DMS 273 (cell line): ENCODE data around the gene HLX.
A peak's percentile ranks its signal among the peaks of the same experiment; 100 is the strongest.

Experiments used
- DNase-seq: peaks from one replicate; lab custom pipeline; 2025; ENCODE audit not compliant: unreplicated experiment; lab: John Stamatoyannopoulos, UW

Gene HLX

DNA sequence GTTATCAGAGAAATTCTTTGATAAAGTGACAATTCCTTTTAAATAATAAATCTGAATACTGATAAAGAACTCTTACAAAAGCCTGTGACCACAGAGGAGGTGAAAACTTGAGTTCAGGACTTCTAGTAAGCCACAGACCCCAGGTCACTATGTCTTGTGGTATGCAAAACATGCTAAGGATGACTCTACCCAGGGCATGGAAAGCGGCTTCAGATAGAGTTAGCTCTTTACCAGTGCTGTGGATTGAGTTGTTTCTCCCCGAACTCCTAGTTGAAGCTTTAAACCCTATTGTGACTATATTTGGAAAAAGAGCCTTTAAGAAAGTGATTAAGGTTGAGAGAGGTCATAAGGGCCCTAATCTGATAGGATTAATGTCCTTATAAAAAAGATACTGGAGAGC, 42.3 kb downstream of the HLX start:
- no peak for DNase-seq

DNA sequence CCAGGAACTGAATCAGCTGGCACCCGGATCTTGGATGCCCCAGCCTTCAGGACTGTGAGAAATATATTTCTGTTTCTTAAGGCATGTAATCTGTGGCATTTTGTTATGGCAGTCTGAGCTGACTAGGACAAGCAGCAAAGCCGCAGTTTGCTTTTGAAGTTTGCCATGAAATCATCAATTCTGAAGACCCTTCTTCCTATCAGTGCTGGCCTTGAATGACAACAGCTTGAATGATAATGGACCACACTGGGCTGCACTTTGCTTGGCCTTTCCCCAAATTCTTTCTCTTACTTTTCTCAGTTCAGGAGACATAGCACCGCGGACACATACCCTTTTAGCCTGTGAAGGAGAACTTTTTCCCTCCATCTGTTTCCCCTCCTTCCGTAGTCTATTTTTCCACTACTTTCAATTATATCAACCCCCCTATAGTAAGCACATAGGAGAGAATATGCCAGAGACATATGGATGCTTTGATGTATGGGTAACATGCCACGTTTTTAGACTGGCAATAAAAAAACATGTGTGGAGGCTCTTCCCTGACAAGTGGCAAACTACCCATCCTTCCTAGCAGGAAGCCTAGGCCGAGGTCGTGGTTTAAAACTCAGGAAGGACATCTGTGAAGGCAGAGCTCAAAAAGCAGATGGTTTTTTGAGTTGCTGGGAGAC, 42.9 kb downstream of the HLX start:
- peak; percentile 71 for DNase-seq

DNA sequence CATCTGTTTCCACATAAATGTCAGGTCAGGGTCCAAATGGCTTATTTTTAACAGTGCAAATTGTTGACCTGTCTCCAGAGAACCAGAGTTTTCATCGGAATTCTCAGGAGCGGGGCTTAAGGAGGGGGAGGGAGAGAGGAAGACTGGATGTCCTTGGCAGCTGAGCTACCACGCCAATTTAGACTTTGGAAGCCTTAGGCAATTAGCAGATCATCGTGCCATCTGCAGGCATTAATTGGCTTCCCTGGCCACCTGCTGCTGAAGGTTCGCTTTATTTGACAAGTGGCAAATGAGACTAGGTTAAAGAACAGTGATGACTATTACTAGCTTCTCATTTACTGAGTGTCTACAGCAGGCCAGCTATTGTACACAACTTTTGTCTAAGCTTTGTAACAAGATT, 43.7 kb downstream of the HLX start:
- DNase-seq: peak; percentile 98

DNA sequence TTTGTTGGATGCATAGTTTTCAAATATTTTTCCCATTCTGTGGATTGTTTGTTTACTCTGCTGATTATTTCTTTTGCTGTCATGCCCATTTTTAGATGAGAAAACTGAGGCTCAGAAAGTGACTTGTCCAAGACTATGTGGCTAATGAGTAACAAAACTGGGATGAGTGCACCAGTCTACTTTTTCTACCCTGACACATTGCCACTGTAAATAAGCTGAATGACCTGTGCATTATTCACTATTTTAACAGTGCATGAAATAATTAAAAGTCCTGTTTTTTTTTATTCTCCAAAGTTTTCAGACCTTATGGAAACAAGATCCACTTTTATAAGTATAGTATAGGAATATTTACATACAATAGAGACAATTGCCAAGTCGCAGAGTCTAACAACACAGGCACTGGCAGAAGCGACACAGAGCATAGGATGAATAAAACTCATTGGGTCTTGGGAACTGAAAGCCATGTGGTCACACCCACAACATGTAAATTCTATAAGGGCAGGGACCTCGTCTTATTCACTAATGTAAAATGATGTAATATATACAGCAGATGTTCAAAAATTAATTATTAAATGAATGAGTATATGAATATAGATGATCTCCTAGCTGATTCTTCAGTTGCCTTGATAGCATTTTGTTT, 45.2 kb downstream of the HLX start:
- peak; percentile 46 for DNase-seq

DNA sequence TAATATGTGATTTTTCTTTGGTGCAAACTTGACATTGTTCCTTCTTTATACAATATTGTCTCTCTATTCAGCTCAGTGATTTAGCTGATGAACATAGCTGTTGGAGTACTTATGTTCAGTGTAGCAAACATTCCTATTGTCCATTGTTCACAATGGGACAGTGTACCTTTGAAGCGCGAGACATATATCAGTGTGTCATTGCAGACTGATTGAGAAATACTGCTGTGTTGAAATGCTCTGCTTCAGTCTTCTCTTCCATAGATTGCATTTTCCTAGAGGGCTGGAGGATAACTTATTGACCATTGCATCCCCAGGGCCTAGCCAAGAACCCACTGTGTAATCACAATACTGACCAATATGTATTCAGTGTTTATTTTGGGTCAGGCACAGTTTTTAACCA, 46.5 kb downstream of the HLX start:
- no peak for DNase-seq

DNA sequence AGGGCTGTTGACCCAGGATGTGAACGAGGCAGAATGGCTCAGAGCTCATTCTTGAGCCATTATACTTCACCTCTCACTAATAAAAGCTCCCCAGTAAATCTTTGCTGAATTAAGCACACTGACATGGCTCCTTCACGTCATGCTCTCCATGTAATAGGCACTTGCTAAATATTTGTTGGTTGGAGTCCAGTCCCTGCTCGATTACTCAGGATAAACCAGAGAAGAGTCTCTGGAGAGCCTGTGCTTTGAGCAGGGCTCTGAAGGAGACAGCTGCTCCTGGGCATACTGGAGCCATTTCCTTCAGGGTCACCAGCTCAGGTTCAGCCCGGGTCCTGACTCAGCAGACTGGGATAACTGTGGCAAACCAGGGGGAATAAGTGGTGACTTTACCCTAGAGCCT, 46.9 kb downstream of the HLX start:
- peak; percentile 57 for DNase-seq

DNA sequence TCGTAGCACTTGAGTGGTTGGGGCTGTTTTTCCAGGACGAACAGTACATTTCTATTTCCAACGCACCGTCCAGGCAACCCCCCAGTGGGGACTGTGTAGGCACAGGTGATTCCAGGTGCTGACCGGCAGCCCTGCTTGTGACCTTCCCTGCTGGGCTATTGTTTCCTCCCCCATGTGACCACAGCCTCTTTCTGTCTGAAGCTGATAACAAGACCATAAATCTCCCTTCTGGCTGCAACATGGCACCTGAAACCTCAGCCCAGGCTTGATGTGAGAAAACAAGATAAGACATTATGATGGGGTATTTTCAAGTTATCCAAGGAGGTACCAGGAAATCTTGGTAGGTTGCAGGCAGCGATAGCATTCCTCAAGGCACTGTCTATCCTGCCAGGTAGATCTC, 48.2 kb downstream of the HLX start:
- DNase-seq: peak; percentile 33

DNA sequence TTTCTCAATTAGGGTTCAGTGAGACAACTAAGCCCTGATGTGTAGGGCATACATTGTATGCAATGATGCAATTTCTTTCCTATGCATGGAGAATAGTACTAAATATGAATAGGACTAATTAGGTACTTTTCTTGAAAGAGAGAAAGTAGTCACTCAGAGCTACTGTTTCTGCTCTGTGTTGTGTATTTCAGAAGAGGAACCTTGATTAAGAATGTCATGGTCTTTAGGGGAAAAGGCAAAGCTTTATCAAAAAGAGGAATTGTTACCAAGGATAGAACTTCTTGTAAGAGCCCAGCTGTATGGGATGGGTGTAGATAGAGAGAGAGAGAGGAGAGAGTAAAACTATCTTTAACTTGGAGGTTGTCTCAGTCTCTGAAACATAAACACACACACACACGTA, 49.1 kb downstream of the HLX start:
- no peak for DNase-seq

DNA sequence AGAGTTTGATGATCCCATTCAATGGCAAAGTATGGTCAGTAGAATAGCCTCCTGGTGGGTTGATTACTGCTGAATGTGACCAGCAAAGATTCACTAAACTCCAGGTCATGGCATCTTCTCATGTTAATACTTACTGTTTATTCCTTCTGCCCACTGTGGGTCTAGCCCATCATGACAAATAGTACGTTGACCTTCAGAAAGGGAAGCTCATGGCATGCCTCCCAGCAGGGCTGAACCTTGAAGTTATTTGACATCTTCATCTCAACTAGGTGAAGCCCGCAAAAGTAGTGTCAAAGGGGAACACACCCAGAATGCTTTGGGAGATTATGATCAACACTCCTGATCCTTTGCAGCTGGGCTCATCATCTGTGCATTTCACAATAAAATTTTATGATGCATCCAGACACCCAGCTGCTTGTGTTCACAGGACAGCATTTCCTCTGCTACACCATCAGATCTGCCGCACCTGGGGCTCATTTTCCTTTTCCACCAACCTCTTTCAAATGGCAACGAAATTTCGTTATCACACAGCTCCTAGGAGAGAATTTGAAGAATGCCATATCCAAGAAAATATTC, 49.6 kb downstream of the HLX start:
- no peak for DNase-seq

DNA sequence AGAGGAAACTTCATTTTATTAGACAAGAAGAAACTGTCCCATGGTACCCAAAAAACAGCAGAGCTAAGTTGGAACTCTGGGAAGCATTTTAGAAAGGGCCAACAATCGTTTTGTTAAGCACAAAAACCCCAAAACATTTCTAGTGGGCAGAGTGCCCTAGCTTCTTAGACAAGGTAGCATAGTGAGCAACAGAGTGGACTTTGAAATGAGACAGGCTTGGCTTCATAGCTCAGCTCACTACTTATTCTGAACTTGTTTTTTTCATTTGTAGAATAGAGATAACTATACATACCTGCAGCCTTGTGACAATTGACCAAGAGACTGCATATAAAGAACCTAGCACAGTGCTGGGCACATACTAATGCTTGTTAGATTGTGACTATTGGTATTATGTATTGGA, 50.1 kb downstream of the HLX start:
- no peak for DNase-seq
